ENCODE measurements around the gene HTR4. TPM values are rescaled to one million over a fixed set of nuclear protein-coding genes. Genes with fewer than 3 reads are reported as not detected.

The HTR4 gene
- polyA plus RNA-seq, 1 donor from 2014 or later = not detected

GRCh38 chr5:148483750-148484149, 170.6 kb downstream of the HTR4 start:
- H3K79me2 ChIP-seq (replicated peaks; ENCODE audit: insufficient read depth, low read length) = no peaks in the 10 kb centered on the region
- no peak overlapping the region for H2AFZ ChIP-seq (ENCODE audit: low read depth, low read length)
- TF ChIP-seq POLR2AphosphoS5 (IDR thresholded peaks at IDR 0.05) (no peak), RAD21 (conservative IDR thresholded peaks at IDR 0.05) (no peak), CTCF (IDR thresholded peaks at IDR 0.05; ENCODE audit: poor library complexity, severe bottlenecking) (no peak), TAF1 (IDR thresholded peaks at IDR 0.05; ENCODE audit: low read depth) (no peak), EP300 (conservative IDR thresholded peaks at IDR 0.05; ENCODE audit: poor library complexity, severe bottlenecking) (no peak), REST (IDR thresholded peaks at IDR 0.05; ENCODE audit: borderline replicate concordance) (no peak), MXI1 (conservative IDR thresholded peaks at IDR 0.05; ENCODE audit: poor library complexity, severe bottlenecking) (no peak), SMC3 (conservative IDR thresholded peaks at IDR 0.05; ENCODE audit: poor library complexity) (no peak), EZH2 (IDR thresholded peaks at IDR 0.05; ENCODE audit: borderline replicate concordance, insufficient read depth, low read length, poor library complexity, severe bottlenecking) (no peak)
- no peaks in the 10 kb centered on the region for H3F3A ChIP-seq (ENCODE audit: insufficient read depth, low read length, poor library complexity, severe bottlenecking)
- H3K36me3 ChIP-seq (ENCODE audit: insufficient read depth, low read length) = no peaks in the 10 kb centered on the region
- no peak overlapping the region for H3K4me2 ChIP-seq (ENCODE audit: low read length)
- no peak overlapping the region for H3K4me3 ChIP-seq (ENCODE audit: low read length)
- no peak overlapping the region for H3K27ac ChIP-seq (ENCODE audit: low read length)
- H4K20me1 ChIP-seq (ENCODE audit: insufficient read depth) = no peaks in the 10 kb centered on the region
- no peaks in the 10 kb centered on the region for H3K27me3 ChIP-seq (ENCODE audit: insufficient read depth, low read depth, low read length)
- no peak overlapping the region for H3K9ac ChIP-seq (ENCODE audit: low read length)
- H3K9me2 ChIP-seq (ENCODE audit: insufficient read depth, low read length) = no peaks in the 10 kb centered on the region
- H3K9me3 ChIP-seq (ENCODE audit: low read length) = no peaks in the 10 kb centered on the region

GRCh38 chr5:148482697-148483462, 171.4 kb downstream of the HTR4 start:
- TF ChIP-seq RAD21 (conservative IDR thresholded peaks at IDR 0.05) (no peak), EZH2 (IDR thresholded peaks at IDR 0.05; ENCODE audit: borderline replicate concordance, insufficient read depth, low read length, poor library complexity, severe bottlenecking) (no peak), CTCF (IDR thresholded peaks at IDR 0.05; ENCODE audit: poor library complexity, severe bottlenecking) (no peak), REST (IDR thresholded peaks at IDR 0.05; ENCODE audit: borderline replicate concordance) (no peak), TAF1 (IDR thresholded peaks at IDR 0.05; ENCODE audit: low read depth) (no peak), SMC3 (conservative IDR thresholded peaks at IDR 0.05; ENCODE audit: poor library complexity) (no peak), MXI1 (conservative IDR thresholded peaks at IDR 0.05; ENCODE audit: poor library complexity, severe bottlenecking) (no peak), POLR2AphosphoS5 (IDR thresholded peaks at IDR 0.05) (no peak), EP300 (conservative IDR thresholded peaks at IDR 0.05; ENCODE audit: poor library complexity, severe bottlenecking) (no peak)
- H3K9me2 ChIP-seq (ENCODE audit: insufficient read depth, low read length) = no peaks in the 10 kb centered on the region
- no peak overlapping the region for H3K27ac ChIP-seq (ENCODE audit: low read length)
- no peaks in the 10 kb centered on the region for H4K20me1 ChIP-seq (ENCODE audit: insufficient read depth)
- H3K79me2 ChIP-seq (replicated peaks; ENCODE audit: insufficient read depth, low read length) = no peaks in the 10 kb centered on the region
- no peaks in the 10 kb centered on the region for H3K9me3 ChIP-seq (ENCODE audit: low read length)
- H3F3A ChIP-seq (ENCODE audit: insufficient read depth, low read length, poor library complexity, severe bottlenecking) = no peaks in the 10 kb centered on the region
- no peaks in the 10 kb centered on the region for H3K36me3 ChIP-seq (ENCODE audit: insufficient read depth, low read length)
- no peak overlapping the region for H2AFZ ChIP-seq (ENCODE audit: low read depth, low read length)
- no peaks in the 10 kb centered on the region for H3K27me3 ChIP-seq (ENCODE audit: insufficient read depth, low read depth, low read length)
- no peak overlapping the region for H3K4me2 ChIP-seq (ENCODE audit: low read length)
- H3K4me3 ChIP-seq (ENCODE audit: low read length) = no peak overlapping the region
- no peak overlapping the region for H3K9ac ChIP-seq (ENCODE audit: low read length)

All from neural cell (in vitro differentiated cells).